ENCODE data around the gene ENO1. TPM values are rescaled to one million over a fixed set of nuclear protein-coding genes. Genes with fewer than 3 reads are reported as not detected.
A peak's percentile ranks its signal among the peaks of the same experiment; 100 is the strongest.

Gene ENO1
- total and polyA plus RNA-seq, 9 of the 15 experiments (the other 6 are each of a cell fraction or from before 2014, with no cell fraction given): 2,249 to 7,472 (median 2,868) TPM

DNA sequence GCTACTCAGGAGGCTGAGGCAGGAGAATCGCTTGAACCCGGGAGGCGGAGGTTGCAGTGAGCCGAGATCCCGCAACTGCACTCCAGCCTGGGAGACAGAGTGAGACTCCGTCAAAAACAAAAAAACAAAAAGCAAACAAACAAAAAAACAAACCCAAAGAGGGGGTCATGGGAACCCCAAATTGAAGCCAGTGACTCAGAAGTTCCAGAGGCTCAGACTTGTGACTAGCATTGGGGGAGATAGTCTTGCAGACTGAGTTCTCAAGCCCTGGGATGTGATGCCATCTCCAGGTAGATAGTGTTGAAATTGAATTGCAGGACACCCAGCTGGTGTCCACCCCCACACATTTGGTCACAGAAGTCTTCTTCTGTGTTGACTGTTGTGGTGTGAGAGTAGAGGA lies 24.9 kb upstream of the ENO1 start (continued):
- TF ChIP-seq, protein P1, sequence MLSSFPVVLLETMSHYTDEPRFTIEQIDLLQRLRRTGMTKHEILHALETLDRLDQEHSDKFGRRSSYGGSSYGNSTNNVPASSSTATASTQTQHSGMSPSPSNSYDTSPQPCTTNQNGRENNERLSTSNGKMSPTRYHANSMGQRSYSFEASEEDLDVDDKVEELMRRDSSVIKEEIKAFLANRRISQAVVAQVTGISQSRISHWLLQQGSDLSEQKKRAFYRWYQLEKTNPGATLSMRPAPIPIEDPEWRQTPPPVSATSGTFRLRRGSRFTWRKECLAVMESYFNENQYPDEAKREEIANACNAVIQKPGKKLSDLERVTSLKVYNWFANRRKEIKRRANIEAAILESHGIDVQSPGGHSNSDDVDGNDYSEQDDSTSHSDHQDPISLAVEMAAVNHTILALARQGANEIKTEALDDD (IDR thresholded peaks at IDR 0.05): no peak; the same call in 1 of the 2 replicates
- TF ChIP-seq, protein P2, sequence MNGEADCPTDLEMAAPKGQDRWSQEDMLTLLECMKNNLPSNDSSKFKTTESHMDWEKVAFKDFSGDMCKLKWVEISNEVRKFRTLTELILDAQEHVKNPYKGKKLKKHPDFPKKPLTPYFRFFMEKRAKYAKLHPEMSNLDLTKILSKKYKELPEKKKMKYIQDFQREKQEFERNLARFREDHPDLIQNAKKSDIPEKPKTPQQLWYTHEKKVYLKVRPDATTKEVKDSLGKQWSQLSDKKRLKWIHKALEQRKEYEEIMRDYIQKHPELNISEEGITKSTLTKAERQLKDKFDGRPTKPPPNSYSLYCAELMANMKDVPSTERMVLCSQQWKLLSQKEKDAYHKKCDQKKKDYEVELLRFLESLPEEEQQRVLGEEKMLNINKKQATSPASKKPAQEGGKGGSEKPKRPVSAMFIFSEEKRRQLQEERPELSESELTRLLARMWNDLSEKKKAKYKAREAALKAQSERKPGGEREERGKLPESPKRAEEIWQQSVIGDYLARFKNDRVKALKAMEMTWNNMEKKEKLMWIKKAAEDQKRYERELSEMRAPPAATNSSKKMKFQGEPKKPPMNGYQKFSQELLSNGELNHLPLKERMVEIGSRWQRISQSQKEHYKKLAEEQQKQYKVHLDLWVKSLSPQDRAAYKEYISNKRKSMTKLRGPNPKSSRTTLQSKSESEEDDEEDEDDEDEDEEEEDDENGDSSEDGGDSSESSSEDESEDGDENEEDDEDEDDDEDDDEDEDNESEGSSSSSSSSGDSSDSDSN (IDR thresholded peaks at IDR 0.05; ENCODE audit: borderline replicate concordance in 1 of 2, low read depth in 2 of 2, low read length in 2 of 2): no peak
- TF ChIP-seq ZNF24 (IDR thresholded peaks at IDR 0.05) (no peak), KDM5B (IDR thresholded peaks at IDR 0.05; ENCODE audit: insufficient replicate concordance, low read depth, low read length) (no peak), ZNF197 (CRISPR knock-in tag; IDR thresholded peaks at IDR 0.05; ENCODE audit: low read depth) (no peak), MAZ (CRISPR knock-in tag; conservative IDR thresholded peaks at IDR 0.05 in 1 of 2, IDR thresholded peaks at IDR 0.05 in 1 of 2) (0 out of 4 replicates have a peak, but pooled peaks of 1 of the 2 experiments have one; percentile 12), MTA2 (IDR thresholded peaks at IDR 0.05; ENCODE audit: low read depth) (peak; percentile 42; the same call in 1 of the 2 replicates), TCF3 (CRISPR knock-in tag; IDR thresholded peaks at IDR 0.05) (no peak), HEY1 (CRISPR knock-in tag; IDR thresholded peaks at IDR 0.05; ENCODE audit: borderline replicate concordance) (no peak), TEAD4 (IDR thresholded peaks at IDR 0.05; ENCODE audit: low read length) (no peak), TEAD4 (CRISPR knock-in tag; IDR thresholded peaks at IDR 0.05; ENCODE audit: borderline replicate concordance) (no peak)
- TF ChIP-seq, protein P3, sequence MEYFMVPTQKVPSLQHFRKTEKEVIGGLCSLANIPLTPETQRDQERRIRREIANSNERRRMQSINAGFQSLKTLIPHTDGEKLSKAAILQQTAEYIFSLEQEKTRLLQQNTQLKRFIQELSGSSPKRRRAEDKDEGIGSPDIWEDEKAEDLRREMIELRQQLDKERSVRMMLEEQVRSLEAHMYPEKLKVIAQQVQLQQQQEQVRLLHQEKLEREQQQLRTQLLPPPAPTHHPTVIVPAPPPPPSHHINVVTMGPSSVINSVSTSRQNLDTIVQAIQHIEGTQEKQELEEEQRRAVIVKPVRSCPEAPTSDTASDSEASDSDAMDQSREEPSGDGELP (CRISPR knock-in tag; IDR thresholded peaks at IDR 0.05; ENCODE audit: borderline replicate concordance): peak; percentile 49; the same call in 1 of the 2 replicates
- TF ChIP-seq, protein P4, sequence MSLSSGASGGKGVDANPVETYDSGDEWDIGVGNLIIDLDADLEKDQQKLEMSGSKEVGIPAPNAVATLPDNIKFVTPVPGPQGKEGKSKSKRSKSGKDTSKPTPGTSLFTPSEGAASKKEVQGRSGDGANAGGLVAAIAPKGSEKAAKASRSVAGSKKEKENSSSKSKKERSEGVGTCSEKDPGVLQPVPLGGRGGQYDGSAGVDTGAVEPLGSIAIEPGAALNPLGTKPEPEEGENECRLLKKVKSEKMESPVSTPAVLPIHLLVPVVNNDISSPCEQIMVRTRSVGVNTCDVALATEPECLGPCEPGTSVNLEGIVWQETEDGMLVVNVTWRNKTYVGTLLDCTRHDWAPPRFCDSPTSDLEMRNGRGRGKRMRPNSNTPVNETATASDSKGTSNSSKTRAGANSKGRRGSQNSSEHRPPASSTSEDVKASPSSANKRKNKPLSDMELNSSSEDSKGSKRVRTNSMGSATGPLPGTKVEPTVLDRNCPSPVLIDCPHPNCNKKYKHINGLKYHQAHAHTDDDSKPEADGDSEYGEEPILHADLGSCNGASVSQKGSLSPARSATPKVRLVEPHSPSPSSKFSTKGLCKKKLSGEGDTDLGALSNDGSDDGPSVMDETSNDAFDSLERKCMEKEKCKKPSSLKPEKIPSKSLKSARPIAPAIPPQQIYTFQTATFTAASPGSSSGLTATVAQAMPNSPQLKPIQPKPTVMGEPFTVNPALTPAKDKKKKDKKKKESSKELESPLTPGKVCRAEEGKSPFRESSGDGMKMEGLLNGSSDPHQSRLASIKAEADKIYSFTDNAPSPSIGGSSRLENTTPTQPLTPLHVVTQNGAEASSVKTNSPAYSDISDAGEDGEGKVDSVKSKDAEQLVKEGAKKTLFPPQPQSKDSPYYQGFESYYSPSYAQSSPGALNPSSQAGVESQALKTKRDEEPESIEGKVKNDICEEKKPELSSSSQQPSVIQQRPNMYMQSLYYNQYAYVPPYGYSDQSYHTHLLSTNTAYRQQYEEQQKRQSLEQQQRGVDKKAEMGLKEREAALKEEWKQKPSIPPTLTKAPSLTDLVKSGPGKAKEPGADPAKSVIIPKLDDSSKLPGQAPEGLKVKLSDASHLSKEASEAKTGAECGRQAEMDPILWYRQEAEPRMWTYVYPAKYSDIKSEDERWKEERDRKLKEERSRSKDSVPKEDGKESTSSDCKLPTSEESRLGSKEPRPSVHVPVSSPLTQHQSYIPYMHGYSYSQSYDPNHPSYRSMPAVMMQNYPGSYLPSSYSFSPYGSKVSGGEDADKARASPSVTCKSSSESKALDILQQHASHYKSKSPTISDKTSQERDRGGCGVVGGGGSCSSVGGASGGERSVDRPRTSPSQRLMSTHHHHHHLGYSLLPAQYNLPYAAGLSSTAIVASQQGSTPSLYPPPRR (CRISPR knock-in tag; IDR thresholded peaks at IDR 0.05; ENCODE audit: borderline replicate concordance): no peak
- TF ChIP-seq, protein P5, sequence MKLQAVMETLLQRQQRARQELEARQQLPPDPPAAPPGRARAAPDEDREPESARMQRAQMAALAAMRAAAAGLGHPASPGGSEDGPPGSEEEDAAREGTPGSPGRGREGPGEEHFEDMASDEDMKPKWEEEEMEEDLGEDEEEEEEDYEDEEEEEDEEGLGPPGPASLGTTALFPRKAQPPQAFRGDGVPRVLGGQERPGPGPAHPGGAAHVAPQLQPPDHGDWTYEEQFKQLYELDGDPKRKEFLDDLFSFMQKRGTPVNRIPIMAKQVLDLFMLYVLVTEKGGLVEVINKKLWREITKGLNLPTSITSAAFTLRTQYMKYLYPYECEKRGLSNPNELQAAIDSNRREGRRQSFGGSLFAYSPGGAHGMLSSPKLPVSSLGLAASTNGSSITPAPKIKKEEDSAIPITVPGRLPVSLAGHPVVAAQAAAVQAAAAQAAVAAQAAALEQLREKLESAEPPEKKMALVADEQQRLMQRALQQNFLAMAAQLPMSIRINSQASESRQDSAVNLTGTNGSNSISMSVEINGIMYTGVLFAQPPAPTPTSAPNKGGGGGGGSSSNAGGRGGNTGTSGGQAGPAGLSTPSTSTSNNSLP (IDR thresholded peaks at IDR 0.05; ENCODE audit: borderline replicate concordance, low read depth, low read length): no peak
- TF ChIP-seq, protein P6, sequence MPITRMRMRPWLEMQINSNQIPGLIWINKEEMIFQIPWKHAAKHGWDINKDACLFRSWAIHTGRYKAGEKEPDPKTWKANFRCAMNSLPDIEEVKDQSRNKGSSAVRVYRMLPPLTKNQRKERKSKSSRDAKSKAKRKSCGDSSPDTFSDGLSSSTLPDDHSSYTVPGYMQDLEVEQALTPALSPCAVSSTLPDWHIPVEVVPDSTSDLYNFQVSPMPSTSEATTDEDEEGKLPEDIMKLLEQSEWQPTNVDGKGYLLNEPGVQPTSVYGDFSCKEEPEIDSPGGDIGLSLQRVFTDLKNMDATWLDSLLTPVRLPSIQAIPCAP (CRISPR knock-in tag; IDR thresholded peaks at IDR 0.05; ENCODE audit: borderline replicate concordance): no peak
